GM19193 (cell line): Measurements from ENCODE around the gene SOX2.

Source experiments
- POLR2A ChIP-seq: IDR thresholded peaks from 4 replicates; pipeline ENCODE4 v1.6.1; 2011; ENCODE audit not compliant: insufficient read depth, insufficient read length; ENCODE audit errors: extremely low read depth

Gene SOX2

DNA sequence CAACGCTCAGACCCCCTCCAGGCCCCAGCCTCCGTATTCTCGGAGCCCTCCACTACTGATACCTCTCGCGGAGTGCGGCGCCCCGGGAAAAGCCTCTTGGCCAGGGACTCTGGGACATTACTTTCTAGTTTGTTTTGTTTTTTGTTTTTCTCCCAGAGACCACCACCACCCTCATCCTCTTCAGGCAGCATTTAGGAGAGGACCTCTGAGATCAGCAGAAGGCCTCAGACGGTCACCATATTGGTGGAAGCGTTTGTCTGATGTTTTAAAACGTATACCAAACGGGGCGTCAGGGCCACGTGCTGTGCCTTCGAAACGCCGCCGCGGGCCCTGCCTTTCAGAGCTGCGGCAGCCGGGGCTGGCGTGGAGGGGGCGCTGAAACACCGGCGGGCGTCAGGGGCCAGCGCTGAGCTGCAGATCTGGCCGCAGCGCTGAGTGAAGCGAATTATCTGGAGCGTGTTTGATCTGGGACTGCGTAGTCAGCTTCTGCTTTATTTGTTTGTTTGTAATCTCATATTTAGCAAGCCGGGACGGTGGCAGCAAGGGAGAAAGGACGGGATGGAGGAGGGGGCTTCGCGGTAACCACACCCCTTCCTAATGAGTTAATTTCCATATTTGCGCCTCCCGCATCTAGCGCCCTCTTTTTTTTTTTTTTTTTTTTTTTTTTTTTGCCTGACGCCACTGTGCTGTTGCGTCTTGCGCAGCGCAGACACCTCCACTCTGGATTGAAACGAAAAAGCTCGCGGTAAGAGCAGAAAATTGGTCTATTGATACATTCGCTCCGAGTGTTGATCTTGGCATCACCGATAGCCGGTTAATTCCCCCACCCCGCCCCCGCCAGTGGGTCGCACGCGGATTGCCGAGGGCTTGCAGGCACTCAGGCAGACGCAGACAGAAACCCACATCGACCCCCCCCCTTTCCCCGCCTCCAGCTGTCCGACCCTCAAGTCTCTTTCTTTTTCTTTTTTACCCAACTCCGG lies 14.9 kb downstream of the SOX2 start:
- TF ChIP-seq POLR2A: no peak

DNA sequence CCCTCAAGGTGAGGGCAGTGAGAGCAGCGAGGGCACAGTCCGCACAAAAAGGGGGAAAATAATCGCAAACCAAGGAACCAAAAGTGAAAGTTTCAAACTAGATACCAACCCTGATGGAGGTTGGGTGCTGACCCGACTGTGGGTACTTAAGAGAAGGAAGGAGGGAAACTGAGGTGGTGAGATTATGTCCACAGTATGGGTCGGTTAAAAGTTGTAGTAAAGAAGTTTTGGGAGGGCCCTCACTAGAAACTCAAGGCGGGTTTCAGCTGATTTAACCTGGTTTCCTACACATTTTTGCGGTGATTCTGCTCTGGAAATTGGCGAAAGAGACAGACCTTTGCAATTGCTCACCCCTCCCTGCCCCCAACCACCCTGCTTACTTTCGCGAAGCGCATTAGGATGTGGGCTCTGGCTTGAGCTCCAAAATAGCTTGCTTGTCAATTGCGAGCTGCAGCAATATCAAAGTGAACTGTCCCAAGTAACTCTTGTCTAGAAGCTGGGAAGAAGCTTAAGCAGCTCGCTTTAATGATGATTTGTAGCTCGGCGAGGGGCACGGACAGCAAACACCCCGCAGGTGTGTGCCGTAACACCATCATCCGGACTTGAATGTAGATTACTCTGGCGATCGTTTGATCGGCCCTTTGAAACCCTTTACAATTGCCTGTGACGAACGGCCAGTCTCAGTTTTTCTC lies 15.8 kb downstream of the SOX2 start:
- no peak for TF ChIP-seq POLR2A

- TF ChIP-seq POLR2A: no peak
Observed at GRCh38 chr3:181728470-181729340, 17.0 kb downstream of the SOX2 start.

GRCh38 chr3:181729341-181729869 lies 17.7 kb downstream of the SOX2 start:
- no peak for TF ChIP-seq POLR2A

DNA sequence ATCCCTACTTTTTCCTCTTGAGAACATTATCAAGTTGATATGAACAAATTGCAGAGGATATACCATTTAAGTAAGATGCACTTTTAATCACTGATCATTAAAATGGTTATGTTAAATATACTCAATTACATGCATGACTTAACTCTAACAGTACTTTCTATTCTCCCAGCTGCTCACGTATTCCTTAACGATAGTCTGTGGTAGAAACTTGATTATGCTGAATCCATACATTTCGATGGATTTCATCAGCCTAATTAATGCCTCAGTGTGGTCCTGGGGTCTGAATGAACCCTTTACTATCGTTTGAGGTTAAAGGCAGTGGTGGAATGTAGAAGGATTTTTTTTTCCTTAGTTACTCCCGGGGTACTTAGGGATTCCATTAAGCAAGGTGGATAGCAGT lies 18.6 kb downstream of the SOX2 start:
- TF ChIP-seq POLR2A: no peak

DNA sequence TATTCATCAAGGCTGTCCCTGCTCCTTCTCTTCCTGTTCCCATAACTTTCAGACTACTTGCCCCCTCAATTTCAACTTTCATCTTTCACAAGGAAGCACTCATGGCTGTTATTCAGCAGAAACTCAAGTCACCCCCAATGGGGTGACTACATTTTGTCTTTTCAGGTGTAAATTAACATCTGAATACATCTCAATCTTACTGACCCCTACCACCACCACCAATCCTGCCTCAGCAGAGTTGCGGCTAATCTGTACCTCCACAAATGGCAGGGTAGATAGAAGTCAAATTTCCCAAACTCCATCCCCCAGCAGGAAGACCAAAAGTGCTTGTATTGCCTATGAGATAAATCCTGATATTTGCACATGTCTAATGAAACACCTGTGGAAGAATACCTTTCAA lies 19.2 kb downstream of the SOX2 start:
- no peak for TF ChIP-seq POLR2A

- TF ChIP-seq POLR2A: no peak
Observed at GRCh38 chr3:181735911-181736310, 24.2 kb downstream of the SOX2 start.

- no peak for TF ChIP-seq POLR2A
Observed at GRCh38 chr3:181738551-181738950, 26.8 kb downstream of the SOX2 start.

- TF ChIP-seq POLR2A: no peak
Observed at GRCh38 chr3:181739628-181740027, 27.9 kb downstream of the SOX2 start.

GRCh38 chr3:181741417-181741816 lies 29.7 kb downstream of the SOX2 start:
- no peak for TF ChIP-seq POLR2A

DNA sequence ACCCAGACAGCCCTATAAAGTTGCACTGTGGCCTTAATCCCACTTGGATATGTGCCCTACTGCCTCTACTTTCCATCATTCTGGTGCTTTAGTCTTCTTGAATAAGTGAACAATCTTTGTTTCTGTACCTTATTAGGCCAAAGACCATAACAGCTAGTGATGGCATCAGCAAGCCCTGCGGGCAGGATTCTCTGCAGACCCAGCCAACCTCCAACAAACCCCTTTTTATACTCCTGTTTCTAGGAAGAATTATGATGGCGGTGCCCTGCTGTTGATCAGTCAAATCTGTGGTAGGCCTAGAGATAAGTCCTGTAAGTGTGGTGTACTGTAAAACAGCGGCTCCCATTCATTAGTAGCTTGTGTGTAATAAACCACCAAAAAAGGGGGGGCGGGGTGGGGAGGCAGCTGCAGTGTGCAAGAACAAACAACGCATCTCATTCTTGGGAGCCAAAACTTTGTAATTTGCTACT lies 40.5 kb downstream of the SOX2 start:
- TF ChIP-seq POLR2A: no peak

DNA sequence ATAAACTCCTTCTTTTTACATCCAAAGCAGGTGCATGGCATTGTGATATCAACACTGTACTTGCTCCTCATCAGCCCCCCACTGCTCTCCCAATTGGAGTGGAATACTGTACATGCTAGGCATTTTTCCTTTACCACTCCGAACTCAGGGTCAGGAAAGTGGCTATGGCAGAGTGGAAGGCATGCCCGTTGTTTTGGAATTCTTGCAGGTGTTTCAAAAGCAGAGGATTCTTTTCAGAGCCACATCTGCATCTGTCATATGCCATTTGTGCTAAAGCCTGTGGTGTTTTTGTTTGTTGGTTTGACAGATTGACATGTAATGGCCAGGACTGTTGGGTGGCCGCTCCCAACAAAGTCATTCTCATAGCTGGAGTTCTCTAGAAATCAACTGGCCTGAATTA lies 41.7 kb downstream of the SOX2 start:
- TF ChIP-seq POLR2A: no peak

DNA sequence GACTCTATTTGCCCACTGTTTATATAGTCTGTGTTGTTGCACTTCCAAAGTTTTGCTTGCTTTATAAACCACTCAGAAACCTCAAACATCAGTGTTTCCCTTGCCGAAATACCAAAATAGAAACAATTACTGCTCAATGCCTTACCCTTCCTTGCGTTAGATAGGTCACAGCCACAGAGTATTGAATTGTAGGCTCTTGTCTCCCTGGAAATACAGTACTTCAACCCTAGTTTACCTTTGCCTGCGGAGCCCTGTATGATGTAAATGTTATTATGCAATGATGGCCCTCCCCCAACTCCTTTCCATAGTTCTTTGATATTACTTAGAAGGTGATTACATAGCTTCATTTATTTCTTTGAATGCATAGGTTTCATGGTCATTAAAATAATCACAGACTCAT lies 44.2 kb downstream of the SOX2 start:
- TF ChIP-seq POLR2A: no peak

DNA sequence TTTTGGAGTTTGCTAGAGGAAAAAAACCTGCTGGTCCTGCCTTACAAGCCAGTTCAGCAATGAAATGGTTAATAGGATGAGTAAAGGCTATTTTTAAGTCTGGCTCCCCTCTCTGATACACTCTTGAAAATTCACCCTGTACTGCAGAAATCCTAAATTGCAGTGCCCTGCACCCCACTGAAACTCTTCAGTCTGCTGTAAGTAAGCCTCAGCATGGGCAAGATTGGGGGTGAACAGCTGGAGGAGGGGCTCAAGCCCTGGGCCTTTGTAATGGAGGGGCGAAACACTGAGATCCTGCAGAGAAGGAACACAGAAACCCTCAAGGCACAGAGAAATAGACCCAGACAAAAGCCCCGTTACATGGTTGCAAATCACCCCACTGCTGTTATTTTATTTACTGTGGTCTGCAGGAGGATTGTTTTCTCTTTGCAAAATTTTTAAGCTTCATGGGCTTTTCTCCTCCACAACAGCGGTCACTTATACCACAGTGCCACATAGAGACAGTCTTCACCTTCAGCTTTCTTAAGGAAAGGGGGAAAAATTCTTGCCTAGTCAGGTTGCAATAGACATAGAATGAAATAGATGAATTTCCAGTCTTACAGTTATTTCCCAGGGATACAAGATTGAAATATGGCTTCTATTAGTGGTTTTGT lies 45.0 kb downstream of the SOX2 start:
- TF ChIP-seq POLR2A: no peak
